COR-L47 (cell line): ENCODE data around the gene CES2.

ENCODE experiments used
- DNase-seq: peaks from one replicate; lab custom pipeline; 2025; lab: John Stamatoyannopoulos, UW

CES2 gene

GRCh38 chr16:66918803-66919568, 16.3 kb upstream of the CES2 start, which contains the start of gene CDH16:
CDH16 (minus strand) TSS chr16:66918885; CDS start chr16:66918065, 820 bp downstream.
- no peak for DNase-seq

DNA sequence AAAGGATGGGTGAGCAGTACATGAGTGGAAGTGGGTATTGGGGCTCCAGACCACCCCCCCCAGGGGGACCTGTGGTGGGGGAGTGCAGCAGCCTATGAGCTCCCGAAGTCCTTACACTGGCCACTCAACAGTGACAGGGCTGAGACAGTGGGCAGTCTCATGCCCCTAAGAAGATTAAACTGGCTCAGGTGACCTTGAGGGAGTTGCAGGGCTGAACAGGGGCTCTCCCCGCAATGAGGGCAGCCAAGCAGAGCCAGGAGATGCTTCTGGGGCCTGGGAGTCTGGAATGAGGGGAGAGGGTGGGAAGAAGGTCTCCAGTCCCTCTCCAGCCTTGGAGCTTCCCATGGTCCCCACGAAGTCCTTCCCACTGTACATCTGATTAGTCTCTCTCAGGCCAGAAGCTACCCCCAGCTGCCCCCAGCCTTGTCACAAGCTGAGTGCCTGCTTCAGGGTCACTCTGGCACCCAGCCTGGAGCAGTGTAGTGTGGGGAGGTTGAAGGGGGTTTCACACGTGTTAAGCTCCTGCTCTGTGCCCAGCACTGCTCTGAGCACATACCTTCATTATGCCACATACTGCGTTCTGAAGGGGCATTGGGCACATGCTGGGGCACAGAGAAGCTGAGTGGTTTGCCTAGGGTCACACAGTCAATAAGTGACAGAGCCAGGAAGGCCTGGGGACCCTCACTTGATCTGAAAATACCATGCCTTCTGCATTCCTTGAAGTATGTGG, 15.6 kb upstream of the CES2 start:
- DNase-seq, result no peak

DNA sequence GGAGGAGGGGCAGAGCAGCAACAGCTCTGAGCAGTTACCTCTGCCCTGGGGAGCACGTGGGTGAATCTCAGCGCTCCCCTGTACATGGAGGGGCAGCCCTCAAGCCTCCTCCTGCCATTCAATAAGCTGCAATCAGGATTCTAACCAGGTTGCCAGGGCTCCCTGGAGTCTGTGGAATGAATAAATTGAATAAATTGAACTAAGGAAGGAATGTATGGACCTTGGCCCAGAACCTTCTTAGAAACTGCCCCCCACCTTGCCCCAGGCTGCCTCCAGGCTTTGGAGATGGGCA, 15.1 kb upstream of the CES2 start:
- no peak for DNase-seq

GRCh38 chr16:66920924-66921680, 14.2 kb upstream of the CES2 start:
- DNase-seq, result no peak

DNA sequence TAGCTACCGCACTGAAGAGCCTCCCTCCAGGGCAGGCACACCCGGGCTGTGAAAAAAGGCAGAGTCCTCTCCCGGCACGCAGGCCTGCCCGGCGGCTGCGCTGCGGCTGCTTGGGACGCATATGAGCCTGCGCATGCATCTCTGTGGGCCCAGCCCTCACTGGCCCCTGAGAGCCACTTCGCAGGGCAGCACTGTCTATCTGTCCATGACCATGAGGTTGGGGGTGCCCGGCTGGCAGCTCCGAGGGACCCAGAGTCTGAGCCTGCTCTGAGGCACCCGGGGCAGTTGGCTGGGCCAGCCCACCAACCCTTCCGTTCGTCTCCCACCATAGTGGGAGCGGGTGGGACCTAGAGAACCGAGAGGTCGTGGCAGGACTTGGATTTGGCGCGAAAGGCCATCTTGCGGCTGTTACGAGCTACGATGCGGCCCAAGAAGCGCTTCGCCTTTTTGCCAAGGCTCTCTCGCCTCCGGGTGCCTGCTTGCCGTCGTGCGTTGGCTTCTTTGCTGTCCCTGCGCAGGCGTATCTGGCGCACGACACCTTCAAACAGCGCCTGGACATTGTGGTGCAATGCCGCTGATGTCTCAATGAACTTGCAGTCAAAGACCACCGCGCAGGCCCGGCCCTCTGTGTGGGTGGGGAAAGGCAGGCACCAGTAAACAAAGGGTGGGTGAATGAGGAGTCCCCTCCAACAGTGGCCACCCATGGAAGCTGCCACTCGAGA, 13.4 kb upstream of the CES2 start:
- no peak for DNase-seq

GRCh38 chr16:66923247-66923731, 12.0 kb upstream of the CES2 start:
- no peak for DNase-seq

- no peak for DNase-seq
Observed at GRCh38 chr16:66923866-66924265, 11.4 kb upstream of the CES2 start.

DNA sequence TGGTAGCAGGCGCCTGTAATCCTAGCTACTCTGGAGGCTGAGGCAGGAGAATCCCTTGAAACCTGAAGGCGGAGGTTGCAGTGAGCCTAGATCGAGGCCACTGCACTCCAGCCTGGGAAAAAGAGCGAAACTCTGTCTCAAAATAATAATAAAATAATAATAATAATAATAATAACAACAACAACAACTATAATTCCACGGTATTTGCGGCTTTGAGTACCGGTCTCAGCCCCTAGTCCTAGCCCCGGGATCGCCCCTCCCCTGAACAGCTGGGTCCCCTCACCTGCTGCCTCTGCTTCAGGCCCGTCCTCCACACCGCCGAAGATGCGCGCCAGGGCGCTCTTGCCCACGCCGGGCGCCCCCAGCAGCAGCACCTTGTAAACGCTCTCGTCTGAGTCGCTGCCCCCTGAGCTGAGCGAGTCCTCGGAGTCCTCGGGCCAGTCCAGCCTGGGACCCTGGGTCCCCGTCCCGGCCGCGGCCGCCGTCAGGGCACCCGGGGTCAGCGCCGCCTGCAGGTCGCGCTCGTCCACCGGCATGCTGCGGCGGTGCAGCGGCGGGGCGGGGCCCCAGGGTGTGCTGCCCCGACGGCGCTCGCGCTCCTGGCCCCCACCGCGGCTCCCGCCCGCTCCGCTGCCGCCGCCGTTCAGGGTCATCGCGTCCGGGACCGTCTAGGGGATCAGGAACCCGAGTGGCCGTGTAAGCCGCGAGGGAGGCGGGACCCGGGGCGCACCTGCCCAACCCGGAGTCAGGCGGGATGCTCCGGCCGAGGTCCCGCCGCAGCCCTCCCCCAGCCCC, 10.6 kb upstream of the CES2 start:
- no peak for DNase-seq

DNA sequence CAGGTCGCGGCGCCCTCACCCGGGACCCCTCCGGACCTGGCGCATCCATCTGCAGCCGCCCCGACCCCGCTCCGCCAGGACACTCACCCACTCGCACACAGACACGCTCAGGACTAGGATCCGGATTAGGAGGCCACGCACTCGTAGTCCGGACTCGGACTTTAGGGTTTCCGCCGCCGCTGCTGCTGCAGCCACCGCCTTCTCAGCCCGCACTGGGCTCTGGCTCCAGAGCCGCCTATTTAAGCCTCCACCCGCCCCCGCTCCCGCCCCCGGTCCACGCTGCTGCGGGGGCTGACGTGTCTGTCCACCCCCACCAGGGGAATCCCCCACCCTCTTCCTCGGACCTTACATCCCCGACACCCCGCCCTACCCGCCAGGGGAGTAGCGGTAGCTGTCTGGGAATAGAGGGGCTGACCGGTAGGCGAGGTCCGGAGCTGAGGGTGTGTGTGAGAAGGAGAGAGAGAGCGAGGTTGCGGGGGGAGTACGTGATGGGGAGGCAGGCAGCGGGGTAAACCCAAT, 9.9 kb upstream of the CES2 start, which contains the start of gene RRAD:
RRAD (minus strand) TSS at position 214 of the 519 bp plus-strand sequence. CDS start 356 bp downstream, outside the sequence.
- no peak for DNase-seq

GRCh38 chr16:66926171-66926947, 9.0 kb upstream of the CES2 start:
- DNase-seq, result no peak

- no peak for DNase-seq
Observed at GRCh38 chr16:66926961-66927436, 8.3 kb upstream of the CES2 start.

- DNase-seq, result no peak
Observed at GRCh38 chr16:66927918-66928649, 7.2 kb upstream of the CES2 start.

- DNase-seq, result no peak
Observed at GRCh38 chr16:66928702-66929388, 6.5 kb upstream of the CES2 start.

GRCh38 chr16:66930189-66930588, 5.1 kb upstream of the CES2 start:
- DNase-seq, result no peak

- DNase-seq, result no peak
Observed at GRCh38 chr16:66931665-66932064, 3.7 kb upstream of the CES2 start.

DNA sequence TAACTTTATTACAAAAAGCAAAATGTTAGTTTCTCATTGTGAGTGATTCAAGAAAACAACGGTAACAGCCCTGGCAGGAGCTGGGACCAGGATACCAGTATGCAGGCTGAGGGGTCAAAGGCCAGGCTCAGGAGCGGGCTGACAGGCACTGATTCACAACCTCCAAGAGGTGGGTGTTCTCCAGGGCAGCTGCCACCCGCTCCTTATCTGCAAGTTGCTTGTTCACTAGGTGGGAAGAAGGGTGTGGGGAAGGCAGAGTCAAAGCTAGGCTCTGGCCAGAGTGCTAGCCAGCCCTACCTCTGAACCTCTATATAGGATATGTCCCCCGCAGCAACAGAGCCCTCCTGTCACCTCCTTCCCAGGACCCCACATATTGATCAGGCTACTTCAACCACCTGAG, 3.2 kb upstream of the CES2 start:
- no peak for DNase-seq

DNA sequence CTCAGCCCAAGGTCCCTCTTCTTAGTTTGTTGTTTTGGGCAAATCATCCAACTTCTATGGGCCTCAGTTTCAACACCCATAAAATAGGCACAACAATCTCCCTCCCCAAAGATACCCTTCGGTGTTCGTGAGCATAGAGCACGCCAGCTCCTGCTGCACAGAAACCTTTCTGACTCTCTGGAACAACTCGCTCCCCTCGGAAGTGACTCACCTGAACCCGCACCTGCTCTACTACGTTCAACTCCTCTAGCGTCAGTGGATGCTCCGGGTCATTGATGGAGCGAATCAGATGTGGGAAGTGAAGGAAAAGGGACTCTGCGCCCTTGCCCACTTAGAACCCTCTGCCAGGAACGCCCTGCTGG, 1.6 kb upstream of the CES2 start:
- DNase-seq, result no peak

DNA sequence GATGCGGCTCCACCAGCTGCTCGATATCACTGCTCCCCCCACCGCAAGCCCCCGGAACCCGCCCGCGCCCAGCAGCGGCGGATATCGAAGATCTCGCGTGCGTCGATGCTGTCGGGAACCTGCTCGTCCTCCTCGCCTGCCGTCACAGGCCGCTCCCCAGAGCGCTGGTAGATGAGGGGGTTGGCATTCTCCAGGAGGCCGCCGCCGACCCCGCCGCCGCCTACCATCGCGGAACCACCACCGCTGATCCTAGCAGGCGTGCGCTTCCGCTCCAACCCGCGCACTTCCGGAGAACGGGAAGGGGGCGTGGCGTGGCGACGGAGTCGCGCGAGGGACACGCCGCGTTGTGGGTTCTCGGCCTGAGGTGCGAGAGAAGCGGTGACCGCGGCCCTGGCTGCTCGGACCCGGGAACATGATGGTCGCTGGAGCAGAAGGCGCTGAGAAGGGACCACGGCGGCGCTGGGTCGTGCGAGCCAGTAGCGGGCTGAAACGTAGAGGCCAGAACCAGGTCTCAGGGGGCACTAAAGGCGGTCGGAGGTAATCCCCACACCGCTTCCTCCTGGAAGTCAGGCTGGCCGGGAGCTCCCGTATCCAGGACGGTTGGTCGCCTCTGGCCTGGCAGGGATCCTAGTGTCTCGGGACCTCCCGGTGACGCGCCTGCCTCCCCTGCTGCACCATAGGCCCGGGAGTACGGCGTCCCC, 1.0 kb upstream of the CES2 start, which contains the start of gene CIAO2B:
CIAO2B (minus strand) TSS at position 265 of the 701 bp plus-strand sequence; CDS start at position 227, 38 bp downstream.
- peak; percentile 74 for DNase-seq
